Prostate gland (tissue), 2 donors: Measurements from ENCODE around the gene NME2. TPM values are rescaled to one million over a fixed set of nuclear protein-coding genes. Genes with fewer than 3 reads are reported as not detected.
A peak's percentile ranks its signal among the peaks of the same experiment; 100 is the strongest.

Experiments
- DNase-seq: peaks from one replicate; pipeline ENCODE4 v3.0.0-alpha.2; 2019; ENCODE audit warnings: low spot score
- H3K27ac ChIP-seq, 2 donors: fragments of 200-600 bp; sonication (generic); 2 replicates each; pipeline ENCODE4 v1.5.1; 2017 to 2019
- H3K27me3 ChIP-seq: fragments of 200-600 bp; sonication (generic); replicated peaks from 2 replicates; pipeline ENCODE4 v1.5.1; 2019; ENCODE audit not compliant: insufficient read depth
- H3K36me3 ChIP-seq, 2 donors: fragments of 200-600 bp; sonication (generic); 1 replicate in 1 of 2; 2 replicates in 1 of 2; pipeline versions ENCODE4 v1.5.1 to v1.8.1; 2017 to 2019
- H3K4me1 ChIP-seq: fragments of 200-600 bp; sonication (generic); replicated peaks from 2 replicates; pipeline ENCODE4 v1.5.1; 2019
- H3K4me3 ChIP-seq, 2 donors: fragments of 200-600 bp; sonication (generic); 2 replicates each; pipeline ENCODE4 v1.5.1; 2017 to 2019
- H3K9me3 ChIP-seq: fragments of 200-600 bp; sonication (generic); 2 replicates; pipeline ENCODE4 v1.5.1; 2017
- POLR2A ChIP-seq: fragments of 450-650 bp; IDR thresholded peaks from one replicate; pipeline ENCODE4 v1.6.1; 2016; ENCODE audit warnings: antibody characterized with exemption, mild to moderate bottlenecking
- POLR2AphosphoS5 ChIP-seq: sonication (generic); formaldehyde crosslinking; IDR thresholded peaks from one replicate; pipeline ENCODE4 v1.6.1; 2017; ENCODE audit warnings: antibody characterized with exemption
- WGBS: methylation state at CpG from one replicate; pipeline ENCODE4 v1.1.5; 2018; 5-methylcytosine and 5-hydroxymethylcytosine counted together
- intact Hi-C: fragments of 100-400 bp; cut with DNase I; formaldehyde crosslinking; loops from one replicate; pipeline ENCODE4 v1.14.2; 2022
- total RNA-seq, 2 donors: library from RNA; depleted of rRNA; stranded (reverse); fragments of >200 nt; gene quantifications; one replicate each; pipeline ENCODE4 v1.1.0, GENCODE V29; 2016
- TF ChIP-seq, protein P1 (sequence below), 4 experiments: fragments of 200-600 bp in 2 of 4; fragments of 450-650 bp in 2 of 4; sonication (generic) in 2 of 4; IDR thresholded peaks; 1 replicate in 3 of 4; 2 replicates in 1 of 4; pipeline ENCODE4 v1.5.1; 2016 to 2019; ENCODE audit warnings: antibody characterized with exemption in 4 of 4, mild to moderate bottlenecking in 2 of 4, moderate library complexity in 2 of 4

NME2 gene
- total RNA-seq, 2 donors from 2014 or later = 208 to 479 TPM

DNA sequence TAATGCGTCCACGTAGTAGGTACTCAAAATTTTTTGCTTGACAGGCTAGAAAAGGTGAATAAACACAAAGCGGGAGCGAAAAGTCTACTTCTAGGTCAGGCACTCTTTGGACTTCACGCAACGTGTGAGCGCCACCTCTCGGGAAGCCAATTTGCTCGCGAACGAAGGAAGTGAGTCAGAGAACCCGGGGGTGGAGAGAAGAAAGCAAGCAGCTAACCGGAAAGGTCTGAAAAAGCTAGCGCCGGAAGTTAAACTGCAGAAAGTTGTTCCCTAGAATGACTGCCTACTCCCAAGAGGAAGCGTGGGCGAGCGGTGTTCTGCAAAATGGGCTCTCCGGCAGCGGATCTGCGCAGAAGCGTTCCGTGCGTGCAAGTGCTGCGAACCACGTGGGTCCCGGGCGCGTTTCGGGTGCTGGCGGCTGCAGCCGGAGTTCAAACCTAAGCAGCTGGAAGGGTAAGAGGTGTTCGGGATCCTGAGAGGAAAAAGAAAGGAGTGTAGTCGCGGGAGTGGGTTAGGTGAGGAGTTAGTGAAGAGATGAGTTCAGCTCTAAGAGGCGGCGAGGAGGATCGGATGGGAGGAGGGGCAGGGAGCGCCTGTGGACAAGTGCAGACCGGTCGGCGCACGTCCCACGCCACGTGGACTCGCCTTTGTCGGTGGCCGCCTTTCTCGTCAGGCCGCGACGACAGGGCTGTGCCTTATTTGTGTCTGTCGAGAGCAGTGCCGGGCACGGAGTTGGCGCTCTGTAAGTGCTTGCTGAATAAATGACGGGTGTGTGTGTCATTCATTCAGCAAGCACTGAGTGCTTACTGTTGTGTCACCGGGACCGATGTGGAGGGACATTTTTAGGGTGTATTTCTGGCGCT lies 12.8 kb upstream of the NME2 start, which contains the start of gene NME1:
Gene NME1, plus strand, starts transcription at position 350 of the 863 bp plus-strand sequence. CDS start 2,096 bp downstream, outside the sequence.
- Histone ChIP-seq H3K27ac (peak within 1 kb of the TSS; percentile 87 to 88), H3K27me3 (no peaks in the 10 kb centered on the region), H3K36me3 (no peaks in the 10 kb centered on the region), H3K4me1 (no peaks in the 10 kb centered on the region), H3K4me3 (peak within 1 kb of the TSS; percentile 42 to 67), H3K9me3 (no peaks in the 10 kb centered on the region)
- TF ChIP-seq, protein P1, sequence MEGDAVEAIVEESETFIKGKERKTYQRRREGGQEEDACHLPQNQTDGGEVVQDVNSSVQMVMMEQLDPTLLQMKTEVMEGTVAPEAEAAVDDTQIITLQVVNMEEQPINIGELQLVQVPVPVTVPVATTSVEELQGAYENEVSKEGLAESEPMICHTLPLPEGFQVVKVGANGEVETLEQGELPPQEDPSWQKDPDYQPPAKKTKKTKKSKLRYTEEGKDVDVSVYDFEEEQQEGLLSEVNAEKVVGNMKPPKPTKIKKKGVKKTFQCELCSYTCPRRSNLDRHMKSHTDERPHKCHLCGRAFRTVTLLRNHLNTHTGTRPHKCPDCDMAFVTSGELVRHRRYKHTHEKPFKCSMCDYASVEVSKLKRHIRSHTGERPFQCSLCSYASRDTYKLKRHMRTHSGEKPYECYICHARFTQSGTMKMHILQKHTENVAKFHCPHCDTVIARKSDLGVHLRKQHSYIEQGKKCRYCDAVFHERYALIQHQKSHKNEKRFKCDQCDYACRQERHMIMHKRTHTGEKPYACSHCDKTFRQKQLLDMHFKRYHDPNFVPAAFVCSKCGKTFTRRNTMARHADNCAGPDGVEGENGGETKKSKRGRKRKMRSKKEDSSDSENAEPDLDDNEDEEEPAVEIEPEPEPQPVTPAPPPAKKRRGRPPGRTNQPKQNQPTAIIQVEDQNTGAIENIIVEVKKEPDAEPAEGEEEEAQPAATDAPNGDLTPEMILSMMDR (IDR thresholded peaks at IDR 0.05) = peak; percentile 33 to 91 (median 86)
- TF ChIP-seq POLR2AphosphoS5 = peak; percentile 99
- peak; percentile 20 for TF ChIP-seq POLR2A
- peak; percentile 98 for DNase-seq
- intact Hi-C loops = loop anchor here (2.0 to 5.0 kb wide), 3 partner anchors 33 to 301 kb away; partner anchors contain the start of gene SPAG9
- WGBS = under 1% methylated on average over 60 of the region's 60 CpGs

DNA sequence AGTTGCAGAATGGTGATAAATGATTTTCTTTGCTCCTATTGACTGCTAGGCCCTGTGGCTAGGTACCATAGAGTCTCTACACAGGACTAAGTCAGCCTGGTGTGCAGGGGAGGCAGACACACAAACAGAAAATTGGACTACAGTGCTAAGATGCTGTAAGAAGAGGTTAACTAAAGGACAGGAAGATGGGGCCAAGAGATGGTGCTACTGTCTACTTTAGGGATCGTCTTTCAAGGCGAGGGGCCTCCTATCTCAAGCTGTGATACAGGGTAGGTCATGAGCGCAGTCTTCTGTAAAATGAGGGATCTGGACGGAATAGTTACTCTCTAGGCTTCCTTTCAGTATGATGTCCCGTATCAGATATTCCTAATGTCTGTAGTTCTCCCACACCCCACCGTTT lies 12.0 kb upstream of the NME2 start:
- Histone ChIP-seq H3K4me1 (no peaks in the 10 kb centered on the region), H3K27me3 (no peaks in the 10 kb centered on the region), H3K9me3 (no peaks in the 10 kb centered on the region), H3K27ac (peak overlapping the region in 1 of 2 donors; percentile 88), H3K4me3 (peak overlapping the region; percentile 42 to 67), H3K36me3 (no peaks in the 10 kb centered on the region)
- 9% methylated on average over 6 of the region's 6 CpGs for WGBS
- TF ChIP-seq POLR2AphosphoS5 (no peak), POLR2A (no peak)
- TF ChIP-seq, protein P1 (IDR thresholded peaks at IDR 0.05) = no peak
- intact Hi-C loops = loop anchor here (5.0 kb wide), 1 partner anchor 302 kb away; no protein-coding TSS in a partner anchor
- no peak for DNase-seq

DNA sequence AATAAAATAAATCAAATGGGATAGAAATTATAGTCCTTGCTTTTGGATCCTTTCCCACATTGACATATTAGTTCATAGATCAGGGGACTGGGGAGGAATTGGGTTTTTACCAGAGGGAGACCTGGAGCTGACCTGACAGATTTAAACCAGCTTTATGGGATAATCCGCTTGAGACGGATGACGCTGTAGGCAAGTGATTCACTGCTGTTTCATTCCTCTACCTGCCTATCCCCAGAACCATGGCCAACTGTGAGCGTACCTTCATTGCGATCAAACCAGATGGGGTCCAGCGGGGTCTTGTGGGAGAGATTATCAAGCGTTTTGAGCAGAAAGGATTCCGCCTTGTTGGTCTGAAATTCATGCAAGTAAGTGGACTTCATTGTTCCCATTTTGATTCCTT lies 10.8 kb upstream of the NME2 start:
- intact Hi-C loops = no loop called here
- H3K27ac ChIP-seq = no peak overlapping the region
- no peaks in the 10 kb centered on the region for H3K36me3 ChIP-seq
- WGBS = 95% methylated on average over 8 of the region's 8 CpGs
- H3K4me3 ChIP-seq = no peak overlapping the region
- H3K9me3 ChIP-seq = no peaks in the 10 kb centered on the region
- no peaks in the 10 kb centered on the region for H3K4me1 ChIP-seq
- H3K27me3 ChIP-seq = no peaks in the 10 kb centered on the region
- TF ChIP-seq POLR2A (no peak), POLR2AphosphoS5 (no peak)
- TF ChIP-seq, protein P1 (IDR thresholded peaks at IDR 0.05) = no peak
- no peak for DNase-seq

DNA sequence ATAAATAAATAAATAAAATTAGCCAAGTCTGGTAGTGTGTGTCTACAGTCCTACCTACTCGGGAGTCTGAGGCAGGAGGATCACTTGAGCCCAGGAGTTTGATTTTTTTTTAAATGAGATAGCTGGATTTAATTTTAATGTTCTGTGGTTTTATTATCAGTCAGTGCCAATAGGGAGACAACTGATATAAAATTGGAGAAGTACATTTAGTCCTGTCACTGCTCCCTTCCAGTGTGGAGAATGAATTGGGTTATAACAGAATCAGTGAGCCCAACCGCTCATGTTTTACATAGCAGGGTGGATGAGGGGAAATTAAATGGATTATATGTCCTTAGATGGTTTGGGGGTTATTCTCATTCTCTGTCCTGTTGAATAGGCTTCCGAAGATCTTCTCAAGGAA lies 6.6 kb upstream of the NME2 start:
- intact Hi-C loops = no loop called here
- no peaks in the 10 kb centered on the region for H3K36me3 ChIP-seq

More for the DNA sequence above, 6.6 kb upstream of the NME2 start:
- H3K27me3 ChIP-seq = no peaks in the 10 kb centered on the region
- DNase-seq = no peak
- H3K27ac ChIP-seq = no peak overlapping the region
- TF ChIP-seq POLR2A = no peak
- TF ChIP-seq POLR2AphosphoS5 = no peak
- TF ChIP-seq, protein P1 (IDR thresholded peaks at IDR 0.05) = no peak
- no peak overlapping the region for H3K4me3 ChIP-seq
- WGBS = 97% methylated on average over 3 of the region's 3 CpGs
- no peaks in the 10 kb centered on the region for H3K9me3 ChIP-seq
- H3K4me1 ChIP-seq = no peaks in the 10 kb centered on the region
